GM21423 (cell line): ENCODE data around the gene CHRDL2.
"Not testable (repeated sequence)": the region's sequence is repeated elsewhere in the genome, so short reads cannot be mapped to it uniquely, and the experiment has no call there.

Experiments
- ATAC-seq: cut with Tn5 transposase; IDR thresholded peaks from one replicate; pipeline ENCODE4 v1.9.1; 2021; ENCODE audit warnings: mild to moderate bottlenecking, moderate library complexity; ENCODE audit not compliant: unreplicated experiment

The CHRDL2 gene, protein sequence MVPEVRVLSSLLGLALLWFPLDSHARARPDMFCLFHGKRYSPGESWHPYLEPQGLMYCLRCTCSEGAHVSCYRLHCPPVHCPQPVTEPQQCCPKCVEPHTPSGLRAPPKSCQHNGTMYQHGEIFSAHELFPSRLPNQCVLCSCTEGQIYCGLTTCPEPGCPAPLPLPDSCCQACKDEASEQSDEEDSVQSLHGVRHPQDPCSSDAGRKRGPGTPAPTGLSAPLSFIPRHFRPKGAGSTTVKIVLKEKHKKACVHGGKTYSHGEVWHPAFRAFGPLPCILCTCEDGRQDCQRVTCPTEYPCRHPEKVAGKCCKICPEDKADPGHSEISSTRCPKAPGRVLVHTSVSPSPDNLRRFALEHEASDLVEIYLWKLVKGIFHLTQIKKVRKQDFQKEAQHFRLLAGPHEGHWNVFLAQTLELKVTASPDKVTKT

DNA sequence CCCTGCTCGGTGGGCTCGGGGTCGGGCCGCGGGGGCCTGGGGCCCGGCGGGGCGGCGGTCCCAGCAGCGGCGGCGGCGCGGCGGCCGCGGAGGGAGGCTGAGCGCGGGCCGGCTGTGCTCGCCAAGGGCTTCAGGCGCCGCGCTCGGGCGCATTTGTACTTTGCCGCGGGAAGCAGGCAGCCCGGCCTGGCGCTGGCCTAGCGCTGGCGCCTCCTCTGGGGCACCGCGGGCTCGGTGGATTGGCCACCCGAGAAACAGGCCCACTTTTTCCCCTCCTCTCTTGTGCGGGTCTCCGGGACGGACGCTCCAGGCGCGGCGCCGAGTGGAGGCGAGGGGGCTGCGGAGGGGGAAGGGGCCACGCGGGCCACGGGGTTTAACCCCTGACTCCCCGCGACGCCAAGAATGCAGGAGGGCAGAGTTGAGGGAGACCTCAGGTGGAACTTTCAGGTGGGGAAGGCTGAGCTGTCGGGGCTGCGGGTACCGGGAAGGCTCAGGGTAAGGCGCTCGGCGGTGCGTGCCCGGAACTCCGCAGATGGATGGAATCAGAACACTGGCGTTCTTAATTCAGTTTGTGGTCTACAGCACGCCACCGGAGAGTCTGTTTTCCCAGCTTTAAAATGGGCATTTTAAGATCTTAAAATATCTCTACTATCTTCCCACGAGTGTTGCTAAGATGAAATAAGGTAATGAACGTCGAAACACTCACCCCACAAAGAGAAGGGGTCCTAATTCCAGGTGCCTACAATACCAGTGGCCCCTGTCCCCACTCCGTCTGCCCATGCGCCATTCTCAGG, at the start of gene CHRDL2:
Gene CHRDL2 (minus strand): TSS at position 126 of the 794 bp plus-strand sequence. CDS start 538 bp downstream, outside the sequence.
- ATAC-seq: no peak

DNA sequence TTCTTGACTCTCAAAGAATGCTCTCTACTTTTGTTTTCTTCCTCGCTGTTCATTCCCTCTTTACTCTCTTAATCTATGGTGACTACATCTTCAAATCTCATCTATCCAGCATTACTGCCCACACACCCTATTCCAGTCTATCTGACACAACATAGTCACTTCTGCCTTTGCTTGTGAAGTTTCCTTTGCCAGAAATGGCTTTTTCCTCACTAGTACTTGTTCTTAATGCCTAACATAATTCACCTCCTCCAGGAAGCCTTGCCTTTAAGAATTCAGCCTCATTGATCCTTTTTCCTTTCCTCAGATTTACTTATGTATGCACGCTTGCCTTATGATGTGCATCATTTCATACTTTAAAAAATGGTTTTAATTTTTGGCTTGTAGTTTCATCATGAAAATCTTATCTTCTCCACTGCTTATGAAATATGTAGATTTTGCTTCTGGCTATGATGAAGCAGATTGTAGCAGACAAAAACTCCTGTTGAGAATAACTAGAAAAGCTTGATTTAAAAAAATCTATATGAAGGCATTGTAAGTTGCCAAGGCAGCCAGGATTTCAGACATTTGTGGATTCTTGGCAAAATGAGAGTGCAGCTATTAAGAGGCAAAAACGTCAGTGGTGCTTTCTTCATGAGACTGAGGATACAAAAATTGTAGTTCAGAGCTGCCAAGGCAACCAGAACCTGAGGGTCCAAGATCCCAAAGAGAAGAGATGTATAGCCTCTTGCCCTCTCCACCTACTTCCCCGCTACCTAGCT, 49.2 kb upstream of the CHRDL2 start:
- no peak for ATAC-seq

DNA sequence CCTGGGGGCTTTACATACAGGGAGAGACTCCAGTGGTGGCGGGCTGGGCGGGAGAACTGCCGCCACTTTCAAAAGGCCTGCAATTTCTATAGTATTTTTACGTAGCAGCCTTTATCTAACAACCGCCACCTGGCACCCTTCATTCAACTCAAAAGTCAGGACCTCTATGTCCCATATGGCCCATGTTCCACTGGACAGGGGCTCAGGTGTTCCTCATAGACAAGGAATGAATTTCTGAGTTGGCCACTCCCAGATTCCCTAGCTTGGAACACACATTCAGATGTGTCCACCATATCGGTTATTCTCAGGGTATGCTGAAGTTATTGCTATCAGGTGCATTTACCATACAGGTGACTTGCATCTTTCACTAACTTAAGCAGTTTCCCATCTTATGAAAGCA, 47.4 kb upstream of the CHRDL2 start:
- ATAC-seq: no peak

DNA sequence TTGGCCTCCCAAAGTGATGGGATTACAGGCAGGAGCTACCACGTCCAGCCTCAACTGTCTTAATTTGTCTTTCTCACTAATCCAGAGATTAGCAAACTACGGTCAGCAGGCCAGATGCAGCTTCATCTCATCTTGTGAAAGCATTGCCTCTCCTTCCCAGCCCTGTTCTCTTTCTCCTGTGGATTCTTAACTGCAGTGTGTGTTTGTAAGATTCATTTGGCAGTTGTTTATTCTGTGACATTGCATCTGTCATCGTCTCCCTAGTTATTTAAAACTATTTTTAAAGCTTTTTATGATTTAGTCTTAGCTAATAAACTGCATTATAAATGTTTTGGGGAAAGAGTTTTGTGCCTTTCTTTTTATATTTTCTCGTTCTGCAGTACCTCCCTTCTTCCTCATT, 46.7 kb upstream of the CHRDL2 start:
- no peak for ATAC-seq

DNA sequence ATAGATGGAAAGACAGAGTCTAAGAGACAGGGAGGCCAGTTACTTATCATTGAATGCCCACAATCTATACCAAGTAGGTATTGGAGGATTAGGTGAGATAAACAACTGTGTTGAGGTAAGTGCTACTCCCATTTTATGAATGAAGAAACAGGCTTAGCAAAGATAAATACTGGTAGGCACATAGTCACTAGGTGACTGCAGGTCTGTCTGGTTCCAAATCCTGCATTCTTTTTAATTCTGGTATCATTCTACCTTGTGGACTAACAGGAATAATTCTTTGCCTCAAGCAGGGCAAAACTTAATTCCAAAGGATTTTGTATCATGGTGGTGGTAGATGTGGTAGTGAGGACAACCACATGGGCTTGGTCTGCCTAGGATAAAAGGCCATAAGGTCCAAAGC, 45.8 kb upstream of the CHRDL2 start:
- no peak for ATAC-seq

DNA sequence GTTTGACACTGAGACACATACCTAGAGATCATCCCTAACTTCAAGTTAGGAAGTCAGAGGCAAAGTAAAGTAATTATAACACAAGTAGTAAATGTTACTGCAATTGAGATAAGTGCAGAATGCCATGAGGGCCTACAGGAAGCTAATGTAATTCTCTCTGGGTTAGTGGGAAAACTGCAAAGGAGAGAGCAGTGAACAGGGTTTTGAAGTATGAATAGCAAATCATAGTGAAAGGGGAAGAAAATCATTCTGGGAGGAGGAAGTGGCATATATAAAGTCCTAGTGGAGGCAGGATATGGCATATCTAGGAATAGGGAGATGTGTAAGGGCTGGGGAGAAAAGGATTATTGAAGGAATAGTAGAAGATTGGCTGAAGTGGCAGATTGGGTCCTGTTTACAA, 45.3 kb upstream of the CHRDL2 start:
- ATAC-seq: no peak

DNA sequence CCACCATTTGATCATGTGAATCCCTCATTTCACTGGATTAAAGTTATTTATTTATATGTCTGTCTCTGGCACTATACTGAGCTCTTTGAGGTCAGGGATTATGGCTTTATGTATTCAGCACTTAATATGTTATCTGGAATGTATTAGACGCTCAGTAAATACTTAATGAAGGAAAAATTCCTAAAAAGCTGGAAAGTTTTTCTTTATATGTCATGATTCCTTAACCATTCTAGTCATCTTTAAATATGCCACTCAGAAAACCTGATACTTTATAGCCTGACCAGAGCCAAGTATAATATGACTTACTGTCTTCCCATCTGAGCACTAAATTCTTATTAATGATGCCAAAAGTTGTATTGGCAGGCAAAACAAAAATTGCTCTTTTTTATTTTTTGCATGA, 44.5 kb upstream of the CHRDL2 start:
- ATAC-seq: no peak

DNA sequence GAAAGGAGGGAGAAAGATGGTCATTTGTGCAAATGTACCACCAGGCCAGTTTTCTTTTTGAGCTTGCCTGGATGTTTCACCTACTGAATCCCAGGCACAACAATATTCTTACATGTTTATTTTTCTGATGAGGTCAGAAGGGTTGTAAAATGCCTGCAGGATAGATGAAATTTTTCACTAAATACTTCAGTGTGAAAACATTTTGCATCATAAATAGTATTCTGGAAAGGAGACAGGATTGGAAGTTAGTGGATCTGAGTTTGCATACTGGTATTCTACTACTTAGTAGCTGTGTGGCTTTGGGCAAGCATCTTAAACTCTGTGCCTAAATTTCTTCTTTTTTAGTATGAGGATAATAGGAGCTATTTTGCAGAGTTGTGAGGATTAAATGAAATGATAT, 42.2 kb upstream of the CHRDL2 start:
- no peak for ATAC-seq

DNA sequence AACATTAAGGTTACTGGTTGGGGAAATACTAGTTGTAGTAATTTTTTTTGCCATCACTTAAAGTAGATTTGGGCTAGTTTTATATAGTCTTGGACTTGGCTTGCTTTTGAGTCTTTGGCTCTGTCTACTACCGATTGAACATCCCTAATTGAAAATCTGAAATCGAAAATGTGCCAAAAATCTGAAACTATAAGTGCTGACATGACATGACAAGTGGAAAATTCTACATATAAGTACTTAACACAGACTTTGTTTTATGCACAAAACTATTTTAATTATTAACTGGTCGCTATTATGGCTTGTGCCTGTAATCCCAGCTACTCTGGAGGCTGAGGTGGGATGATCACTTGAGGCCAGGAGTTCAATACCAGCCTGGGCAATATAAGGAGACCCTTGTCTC, 39.9 kb upstream of the CHRDL2 start:
- ATAC-seq: no peak

DNA sequence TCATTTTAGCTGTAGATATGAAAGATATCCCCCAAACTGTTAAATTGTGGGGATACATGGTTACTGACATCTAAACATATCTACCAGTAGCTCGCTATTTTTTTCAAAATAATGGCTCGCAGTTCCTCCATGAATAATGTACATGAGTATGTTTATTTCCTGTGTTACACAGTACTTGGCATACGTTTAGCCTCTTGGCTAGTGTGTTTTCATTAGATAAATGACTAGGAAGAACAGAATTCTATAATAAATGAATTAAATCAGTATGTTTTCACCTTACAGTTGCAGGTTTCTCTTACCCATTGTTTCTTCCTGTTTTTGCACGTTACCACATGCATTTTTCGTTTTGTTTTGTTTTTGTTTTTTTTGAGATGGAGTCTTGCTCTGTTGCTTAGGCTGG, 39.2 kb upstream of the CHRDL2 start:
- ATAC-seq: no peak

DNA sequence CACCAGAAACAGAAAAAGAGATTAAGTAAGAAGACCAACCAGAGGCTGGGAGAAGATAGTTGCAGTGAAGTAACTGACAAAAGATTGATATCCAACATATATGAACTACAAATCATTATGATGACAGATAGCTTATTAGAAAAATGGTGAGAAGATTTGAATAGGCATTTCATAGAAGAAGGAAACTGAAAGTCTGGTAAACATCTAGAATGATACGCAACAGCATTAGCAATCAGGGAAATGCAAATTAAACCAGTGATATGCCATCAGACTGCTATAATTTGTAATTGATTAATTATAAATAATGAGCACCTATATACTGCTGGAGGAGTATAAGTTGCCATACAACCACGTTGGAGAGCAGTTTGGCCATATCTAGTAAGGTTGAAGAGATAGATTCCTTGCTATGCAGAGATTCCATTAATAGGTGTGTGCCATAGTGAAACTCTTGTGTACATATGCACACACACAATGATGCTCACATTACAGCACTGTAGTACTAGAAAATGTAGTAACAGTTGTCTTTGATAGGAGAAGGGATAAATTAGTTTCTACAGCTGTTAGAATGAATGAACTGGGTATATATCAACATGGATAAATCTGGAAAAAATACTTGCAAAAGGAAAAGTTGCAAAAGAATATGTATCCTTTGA, 38.0 kb upstream of the CHRDL2 start:
- no peak for ATAC-seq

DNA sequence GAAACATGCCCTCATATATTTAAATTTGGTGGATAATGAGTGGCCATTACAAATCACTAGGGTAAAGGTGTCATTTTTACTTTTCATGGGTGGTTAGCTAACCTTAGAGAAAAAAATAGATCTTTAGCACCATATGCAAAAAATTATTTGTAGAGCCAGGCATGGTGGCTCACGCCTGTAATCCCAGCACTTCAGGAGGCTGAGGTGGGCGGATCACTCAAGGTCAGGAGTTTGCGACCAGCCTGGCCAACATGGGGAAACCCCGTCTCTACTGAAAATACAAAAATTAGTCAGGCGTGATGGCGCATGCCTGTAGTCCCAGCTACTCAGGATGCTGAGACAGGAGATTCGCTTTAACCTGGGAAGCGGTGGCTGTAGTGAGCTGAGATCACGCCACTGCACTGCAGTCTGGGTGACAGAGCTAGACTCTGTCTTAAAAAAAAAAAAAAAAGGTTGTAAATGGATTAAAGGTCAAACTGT, 37.0 kb upstream of the CHRDL2 start:
- ATAC-seq: peak; percentile 62

DNA sequence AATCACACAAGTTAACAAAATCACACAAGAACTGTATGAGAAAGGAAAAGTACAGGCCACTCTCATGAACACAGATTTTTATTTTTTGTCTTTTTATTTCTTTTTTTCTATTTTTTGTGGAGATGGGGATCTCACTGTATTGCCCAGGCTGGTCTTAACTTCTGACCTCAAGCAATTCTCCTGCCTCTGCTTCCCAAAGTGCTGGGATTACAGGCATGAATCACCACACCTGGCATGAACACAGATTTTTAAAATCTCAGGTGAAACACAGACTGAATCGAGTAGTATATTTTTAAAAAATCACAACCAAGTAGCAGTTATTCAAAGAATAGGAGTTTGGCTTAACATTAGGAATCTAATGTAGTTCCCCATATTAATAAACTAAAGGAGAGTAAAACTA, 35.7 kb upstream of the CHRDL2 start:
- ATAC-seq: no peak

DNA sequence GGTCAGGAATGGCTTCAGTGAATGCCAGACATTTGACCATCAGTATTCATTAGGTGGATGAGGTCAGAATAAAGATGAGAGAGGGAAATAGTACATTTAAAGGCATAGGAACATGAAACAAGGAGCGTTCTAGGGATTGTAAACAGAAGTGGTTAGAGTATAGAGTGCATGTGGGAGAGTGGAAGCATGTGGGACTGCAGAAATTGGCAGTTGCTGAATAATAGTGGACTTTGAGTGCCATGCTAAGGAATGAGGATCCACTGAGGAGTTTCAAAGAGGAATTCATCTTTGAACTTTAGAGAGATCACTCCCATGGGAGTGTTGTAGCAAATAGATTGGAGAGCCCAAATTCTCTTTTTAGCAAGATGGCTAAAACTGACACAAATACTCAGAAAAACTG, 25.3 kb upstream of the CHRDL2 start:
- no peak for ATAC-seq

DNA sequence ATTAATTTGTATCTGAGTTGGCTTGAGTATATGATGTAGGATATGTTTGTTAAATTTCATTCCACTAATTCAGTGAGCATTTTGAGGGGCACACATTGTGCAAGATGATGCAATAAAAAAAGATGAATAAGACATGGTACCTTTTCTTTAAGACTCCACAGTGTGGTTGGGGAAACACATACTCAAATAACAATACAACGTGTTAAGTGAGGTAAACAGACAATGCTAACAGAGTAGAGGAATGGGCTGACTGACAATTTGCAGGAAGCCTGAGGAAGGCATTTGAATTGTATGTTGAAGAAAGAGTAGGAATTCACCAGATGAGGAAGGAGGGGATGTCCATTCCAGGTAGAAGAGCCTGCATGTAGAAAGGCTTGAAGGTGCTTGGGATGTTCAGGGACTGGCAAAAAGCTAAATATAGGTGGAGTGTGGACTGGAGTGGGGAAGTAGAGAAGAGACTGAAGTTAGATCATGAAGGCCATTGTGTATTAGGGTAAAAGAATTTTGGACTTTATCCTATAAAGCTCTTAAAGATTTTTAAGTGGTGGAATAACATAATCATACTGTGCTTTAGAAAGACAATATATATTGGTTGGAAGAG, 24.3 kb upstream of the CHRDL2 start:
- ATAC-seq: no peak

DNA sequence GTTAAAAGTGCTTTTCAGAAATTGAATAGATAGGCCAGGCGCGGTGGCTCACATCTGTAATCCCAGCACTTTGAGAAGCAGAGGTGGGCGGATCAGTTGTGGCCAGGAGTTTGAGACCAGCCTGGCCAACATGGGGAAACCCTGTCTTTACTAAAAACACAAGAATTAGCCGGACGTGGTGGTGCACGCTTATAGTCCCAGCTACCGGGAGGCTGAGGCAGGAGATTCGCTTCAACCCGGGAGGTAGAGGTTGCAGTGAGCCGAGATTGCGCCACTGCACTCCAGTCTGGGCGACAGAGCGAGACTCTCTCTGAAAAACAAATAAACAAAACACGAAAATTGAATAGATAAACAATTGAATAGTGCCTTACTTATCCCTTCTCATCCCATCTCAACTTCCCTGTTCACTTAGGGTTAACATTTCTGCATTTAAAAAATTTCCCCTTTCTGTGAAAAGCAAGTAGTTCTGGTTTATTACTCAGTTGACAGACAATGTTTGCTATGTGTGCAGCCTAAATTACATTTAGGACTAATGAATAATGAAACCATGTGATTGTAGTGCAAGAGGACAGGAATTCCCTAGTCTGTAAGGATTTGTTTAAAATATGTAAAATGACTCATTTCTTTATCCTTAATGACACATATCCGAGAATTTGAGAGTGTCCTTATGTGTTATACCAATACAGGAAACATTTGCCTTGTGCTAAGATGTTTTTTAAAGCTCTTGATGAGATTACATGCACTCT, 23.5 kb upstream of the CHRDL2 start:
- no peak for ATAC-seq

DNA sequence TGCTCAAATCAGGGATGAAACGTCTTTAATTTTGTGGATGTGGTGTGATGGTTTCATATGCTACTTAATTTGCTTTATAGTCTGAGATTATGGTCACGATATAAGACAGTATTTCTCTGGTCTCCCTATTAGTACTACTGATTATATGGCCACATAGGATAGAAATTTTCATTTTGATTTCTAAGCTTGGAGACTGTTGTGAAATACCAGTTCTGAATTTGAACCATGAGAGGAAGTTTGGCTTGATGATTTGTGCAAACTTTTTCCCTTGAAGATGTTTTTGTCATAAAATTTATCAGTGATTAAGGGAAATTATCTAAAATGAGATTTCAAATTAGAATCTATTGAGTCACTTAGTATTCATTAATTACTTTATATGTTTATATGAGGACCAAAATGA, 20.1 kb upstream of the CHRDL2 start:
- ATAC-seq: no peak

DNA sequence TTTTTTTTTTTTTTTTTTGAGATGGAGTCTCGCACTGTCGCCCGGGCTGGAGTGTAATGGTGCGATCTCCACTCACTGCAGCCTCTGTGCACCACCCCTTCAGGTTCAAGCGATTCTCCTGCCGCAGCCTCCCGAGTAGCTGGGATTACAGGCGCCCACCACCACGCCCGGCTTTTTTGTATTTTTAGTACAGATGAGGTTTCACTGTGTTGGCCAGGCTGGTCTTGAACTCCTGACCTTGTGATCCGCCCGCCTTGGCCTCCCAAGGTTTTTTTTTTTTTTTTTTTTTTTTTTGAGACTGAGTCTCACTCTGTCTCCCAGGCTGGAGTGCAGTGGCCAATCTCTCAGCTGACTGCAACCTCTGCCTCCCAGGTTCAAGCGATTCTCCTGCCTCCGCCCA, 19.4 kb upstream of the CHRDL2 start:
- not testable (repeated sequence) for ATAC-seq

DNA sequence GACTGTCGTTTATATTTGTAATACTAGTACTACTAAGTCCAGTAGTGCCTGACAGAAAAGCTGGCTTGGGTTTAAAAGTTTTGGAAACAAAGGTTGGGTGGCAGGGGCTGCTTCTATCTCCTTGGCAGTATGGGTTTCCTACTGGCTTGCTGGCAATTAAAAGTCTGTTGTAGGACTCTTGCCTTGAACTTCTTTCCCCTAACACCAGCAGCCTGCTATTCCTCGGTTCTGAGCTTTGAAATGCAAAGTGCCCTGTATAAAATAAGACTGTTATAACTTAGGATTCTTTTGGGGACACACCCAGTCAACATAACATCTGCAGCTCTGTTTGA, 18.7 kb upstream of the CHRDL2 start:
- no peak for ATAC-seq
